Measurements from ENCODE around the gene TRPC3. TPM values are rescaled to one million over a fixed set of nuclear protein-coding genes. Genes with fewer than 3 reads are reported as not detected.

The TRPC3 gene
- total RNA-seq: under 1 TPM; 0.76 to 0.82 TPM
- 1 to 10 TPM; 5.4 to 8.1 (median 6.2) TPM for polyA plus RNA-seq (ENCODE audit: insufficient read length in 6 of 6)
- long read RNA-seq, donor 1, partial matches to known transcripts: 0 of 2 reads
- long read RNA-seq, donor 1, other reads (novel, unspliced or antisense): 0 of 2 reads
- long read RNA-seq, donor 2, partial matches to known transcripts: 0 of 1 reads
- long read RNA-seq, donor 2, other reads (novel, unspliced or antisense): 0 of 1 reads
- long read RNA-seq, donor 3: 0 reads
- long read RNA-seq, donor 4: 0 reads
- long read RNA-seq, donor 5, partial matches to known transcripts: 0 of 1 reads
- long read RNA-seq, donor 5, other reads (novel, unspliced or antisense): 0 of 1 reads
- long read RNA-seq, donor 6, partial matches to known transcripts: 0 of 1 reads
- long read RNA-seq, donor 6, other reads (novel, unspliced or antisense): 0 of 1 reads
- long read RNA-seq, donor 7: 0 reads
- long read RNA-seq, donor 8, partial matches to known transcripts: 0 of 1 reads
- long read RNA-seq, donor 8, other reads (novel, unspliced or antisense): 0 of 1 reads
- long read RNA-seq, donor 9: 0 reads
- long read RNA-seq, donor 10: 0 reads
- long read RNA-seq, donor 11, partial matches to known transcripts: 0 of 2 reads
- long read RNA-seq, donor 11, other reads (novel, unspliced or antisense): 0 of 2 reads
- long read RNA-seq, donor 12, partial matches to known transcripts: 0 of 1 reads
- long read RNA-seq, donor 12, other reads (novel, unspliced or antisense): 0 of 1 reads

- Histone ChIP-seq H3K27ac (no peak within 1 kb of the TSS), H3K27me3 (peaks cover 24 to 74% of the 10 kb centered on the region in 2 donors), H3K4me1 (peaks cover 0 to 25% of the 10 kb centered on the region in 2 donors), H3K36me3 (no peaks in the 10 kb centered on the region), H3K9me3 (no peaks in the 10 kb centered on the region), H3K4me3 (peak within 1 kb of the TSS; percentile 49 to 51)
- DNase-seq (peak; percentile 32 to 85 (median 40)), ATAC-seq (peak; percentile 25)
- no peak for TF ChIP-seq CTCF (IDR thresholded peaks at IDR 0.05)
- intact Hi-C loops (cut with DNase I): no loop called here
These were observed at the start of gene TRPC3 for GRCh38 chr4:121951521-121952110. TRPC3 (minus strand) TSS chr4:121952060; CDS start chr4:121951680, 380 bp downstream.

GRCh38 chr4:122000849-122001248 is 49.0 kb upstream of the TRPC3 start:
- Histone ChIP-seq H3K27ac (no peak overlapping the region), H3K9me3 (no peaks in the 10 kb centered on the region), H3K27me3 (peaks cover 0 to 4% of the 10 kb centered on the region in 2 donors), H3K4me1 (no peaks in the 10 kb centered on the region), H3K36me3 (no peaks in the 10 kb centered on the region), H3K4me3 (no peak overlapping the region)
- TF ChIP-seq CTCF (IDR thresholded peaks at IDR 0.05): no peak
- intact Hi-C loops (cut with DNase I): no loop called here
- DNase-seq: no peak
- no peak for ATAC-seq

GRCh38 chr4:121998024-121998423 is 46.2 kb upstream of the TRPC3 start:
- Histone ChIP-seq H3K9me3 (no peaks in the 10 kb centered on the region), H3K4me3 (no peak overlapping the region), H3K27ac (no peak overlapping the region), H3K27me3 (peaks cover 0 to 4% of the 10 kb centered on the region in 2 donors), H3K4me1 (no peaks in the 10 kb centered on the region), H3K36me3 (no peaks in the 10 kb centered on the region)
- ATAC-seq (peak; percentile 39), DNase-seq (no peak)
- intact Hi-C loops (cut with DNase I): no loop called here
- TF ChIP-seq CTCF (IDR thresholded peaks at IDR 0.05): no peak

- Histone ChIP-seq H3K27ac (no peak overlapping the region), H3K9me3 (no peaks in the 10 kb centered on the region), H3K36me3 (no peaks in the 10 kb centered on the region), H3K4me3 (no peak overlapping the region), H3K27me3 (peaks cover 0 to 4% of the 10 kb centered on the region in 2 donors), H3K4me1 (no peaks in the 10 kb centered on the region)
- no peak for TF ChIP-seq CTCF (IDR thresholded peaks at IDR 0.05)
- ATAC-seq (no peak), DNase-seq (no peak)
- intact Hi-C loops (cut with DNase I): no loop called here
These were observed 44.1 kb upstream of the TRPC3 start for GRCh38 chr4:121995790-121996537.

All from left lung (tissue), 14 donors.